Measurements from ENCODE around the gene TMED6.
A peak's percentile ranks its signal among the peaks of the same experiment; 100 is the strongest.

The TMED6 gene

GRCh38 chr16:69351309-69352027 lies at the start of gene TMED6:
TSS of gene TMED6 (minus strand) at chr16:69351786. CDS start at chr16:69351753, 33 bp downstream.
- Histone ChIP-seq H3K27ac (no peak within 1 kb of the TSS), H3K4me3 (no peak within 1 kb of the TSS), H3K9ac (ENCODE audit: insufficient read length) (no peak within 1 kb of the TSS), H3K36me3 (ENCODE audit: insufficient read depth, low read length) (no peaks in the 10 kb centered on the region; the same call in 1 of the 2 replicates), H3K9me3 (ENCODE audit: low read depth, low read length) (no peaks in the 10 kb centered on the region)
- no peak for DNase-seq (ENCODE audit: low read depth, low spot score)
- TF ChIP-seq POLR2AphosphoS5 (IDR thresholded peaks at IDR 0.05; ENCODE audit: borderline replicate concordance, low read depth, low read length) (no peak), FOXP2 (optimal IDR thresholded peaks at IDR 0.05; ENCODE audit: control extremely low read depth, extremely low read length, insufficient read depth) (no peak), EZH2 (IDR thresholded peaks at IDR 0.05) (no peak)

GRCh38 chr16:69399361-69399760 lies 47.8 kb upstream of the TMED6 start:
- Histone ChIP-seq H3K9me3 (ENCODE audit: low read depth, low read length) (no peaks in the 10 kb centered on the region), H3K9ac (ENCODE audit: insufficient read length) (no peak overlapping the region), H3K36me3 (ENCODE audit: insufficient read depth, low read length) (no peaks in the 10 kb centered on the region), H3K27ac (no peak overlapping the region), H3K4me3 (no peak overlapping the region)
- DNase-seq (ENCODE audit: low read depth, low spot score): no peak
- TF ChIP-seq EZH2 (IDR thresholded peaks at IDR 0.05) (no peak), FOXP2 (optimal IDR thresholded peaks at IDR 0.05; ENCODE audit: control extremely low read depth, extremely low read length, insufficient read depth) (no peak), POLR2AphosphoS5 (IDR thresholded peaks at IDR 0.05; ENCODE audit: borderline replicate concordance, low read depth, low read length) (no peak)

DNA sequence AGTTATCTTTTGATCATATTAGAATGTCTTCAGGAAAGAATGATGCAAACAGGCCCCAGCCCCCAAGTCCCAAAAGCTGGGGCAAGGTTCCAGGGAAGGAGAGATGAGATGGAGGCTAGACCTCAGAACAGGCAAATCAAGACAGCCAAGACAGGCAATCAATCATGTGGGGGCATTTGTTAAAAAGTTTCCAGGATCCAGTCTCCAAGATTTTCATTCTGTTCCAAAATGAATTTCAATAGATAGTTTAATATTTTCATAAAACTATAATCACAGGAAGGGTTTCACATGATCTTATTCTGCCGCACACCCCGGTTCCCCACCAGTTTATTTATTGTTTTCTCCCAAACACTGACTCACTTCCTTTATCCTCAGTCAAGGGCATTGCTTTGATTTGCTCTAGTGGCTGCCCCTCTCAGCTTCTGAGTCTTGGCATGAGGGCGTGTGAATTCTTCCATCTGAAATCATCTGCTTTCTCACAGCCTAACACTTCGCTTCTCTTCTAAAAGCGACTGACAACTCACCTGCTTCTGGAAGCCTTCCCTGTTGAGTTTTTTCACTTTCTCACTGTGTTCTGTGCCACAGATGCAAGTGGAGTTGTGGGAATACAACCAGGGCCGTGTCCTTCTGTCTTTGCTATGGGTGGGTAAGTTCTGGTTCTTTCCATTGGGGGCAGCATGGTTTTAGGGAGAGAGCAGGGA lies 46.4 kb upstream of the TMED6 start:
- DNase-seq (ENCODE audit: low read depth, low spot score): no peak
- Histone ChIP-seq H3K9me3 (ENCODE audit: low read depth, low read length) (no peaks in the 10 kb centered on the region), H3K36me3 (ENCODE audit: insufficient read depth, low read length) (no peaks in the 10 kb centered on the region), H3K27ac (no peak overlapping the region), H3K9ac (ENCODE audit: insufficient read length) (no peak overlapping the region), H3K4me3 (no peak overlapping the region)
- TF ChIP-seq POLR2AphosphoS5 (IDR thresholded peaks at IDR 0.05; ENCODE audit: borderline replicate concordance, low read depth, low read length) (no peak), FOXP2 (optimal IDR thresholded peaks at IDR 0.05; ENCODE audit: control extremely low read depth, extremely low read length, insufficient read depth) (no peak), EZH2 (IDR thresholded peaks at IDR 0.05) (no peak)

DNA sequence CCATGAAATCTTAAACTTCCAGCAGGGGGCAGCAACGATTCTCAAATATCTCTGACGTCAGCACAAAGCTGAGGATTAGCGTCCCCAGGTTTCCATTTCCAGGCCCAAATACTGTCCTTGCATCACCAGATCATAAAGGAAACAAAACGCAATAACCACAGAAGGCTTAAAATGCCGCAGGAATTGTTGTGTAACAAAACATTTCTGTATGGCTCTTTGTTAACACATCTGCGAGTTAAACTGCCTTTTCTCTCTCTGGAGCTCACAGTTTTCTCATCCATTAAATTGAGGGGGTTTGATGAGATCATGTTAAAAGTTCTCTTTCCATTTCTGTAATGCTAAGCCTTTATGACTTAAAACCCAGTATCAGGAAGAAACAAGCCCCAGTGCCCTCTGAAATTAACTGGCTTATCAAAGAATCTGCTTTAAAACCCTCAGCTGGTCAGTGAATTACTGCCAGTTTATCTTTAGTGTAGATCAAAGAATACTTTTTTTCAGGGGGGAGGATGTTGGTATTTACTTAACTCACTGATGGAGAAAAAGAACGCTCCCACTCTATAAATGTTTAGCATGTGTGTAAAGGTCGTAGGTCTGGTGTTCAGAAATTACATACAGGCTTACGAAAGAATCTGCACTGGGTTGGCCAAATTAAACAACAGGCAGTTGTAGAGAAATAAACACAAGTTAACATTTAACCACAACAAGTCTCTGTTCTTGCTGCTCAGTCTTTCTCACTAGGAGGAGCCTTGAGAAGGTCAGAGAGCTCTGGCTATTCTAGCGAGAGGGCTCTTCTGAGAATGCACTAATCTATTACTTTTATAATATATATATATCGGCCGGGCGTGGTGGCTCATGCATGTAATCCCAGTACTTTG lies 44.8 kb upstream of the TMED6 start:
- TF ChIP-seq EZH2 (IDR thresholded peaks at IDR 0.05) (no peak), POLR2AphosphoS5 (IDR thresholded peaks at IDR 0.05; ENCODE audit: borderline replicate concordance, low read depth, low read length) (no peak), FOXP2 (optimal IDR thresholded peaks at IDR 0.05; ENCODE audit: control extremely low read depth, extremely low read length, insufficient read depth) (no peak)
- DNase-seq (ENCODE audit: low read depth, low spot score): peak; percentile 62
- peak overlapping the region; percentile 41 for H3K9ac ChIP-seq (ENCODE audit: insufficient read length)
- H3K27ac ChIP-seq: peak overlapping the region; percentile 48
- 0 out of 2 replicates have a peak overlapping the region, but pooled peaks have one; percentile 33 for H3K4me3 ChIP-seq
- no peaks in the 10 kb centered on the region for H3K36me3 ChIP-seq (ENCODE audit: insufficient read depth, low read length)
- no peaks in the 10 kb centered on the region for H3K9me3 ChIP-seq (ENCODE audit: low read depth, low read length)

DNA sequence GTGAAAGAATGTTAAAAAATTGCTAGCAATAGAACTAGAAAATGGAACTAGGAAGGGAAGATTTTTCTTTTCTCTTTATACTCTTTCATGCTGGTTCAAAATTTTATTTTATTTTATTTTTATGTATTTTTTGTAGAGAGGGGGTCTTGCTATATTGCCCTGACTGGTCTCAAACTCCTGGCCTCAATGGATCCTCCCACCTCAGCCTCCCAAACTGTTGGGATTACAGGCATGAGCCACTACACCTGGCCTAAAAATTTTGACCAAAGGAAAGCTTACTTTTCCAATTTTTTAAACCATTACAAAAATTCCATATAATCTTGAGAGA lies 44.2 kb upstream of the TMED6 start:
- DNase-seq (ENCODE audit: low read depth, low spot score): no peak
- no peak overlapping the region for H3K27ac ChIP-seq
- H3K9ac ChIP-seq (ENCODE audit: insufficient read length): no peak overlapping the region
- no peaks in the 10 kb centered on the region for H3K36me3 ChIP-seq (ENCODE audit: insufficient read depth, low read length)
- H3K4me3 ChIP-seq: no peak overlapping the region
- TF ChIP-seq POLR2AphosphoS5 (IDR thresholded peaks at IDR 0.05; ENCODE audit: borderline replicate concordance, low read depth, low read length): no peak
- H3K9me3 ChIP-seq (ENCODE audit: low read depth, low read length): no peaks in the 10 kb centered on the region

DNA sequence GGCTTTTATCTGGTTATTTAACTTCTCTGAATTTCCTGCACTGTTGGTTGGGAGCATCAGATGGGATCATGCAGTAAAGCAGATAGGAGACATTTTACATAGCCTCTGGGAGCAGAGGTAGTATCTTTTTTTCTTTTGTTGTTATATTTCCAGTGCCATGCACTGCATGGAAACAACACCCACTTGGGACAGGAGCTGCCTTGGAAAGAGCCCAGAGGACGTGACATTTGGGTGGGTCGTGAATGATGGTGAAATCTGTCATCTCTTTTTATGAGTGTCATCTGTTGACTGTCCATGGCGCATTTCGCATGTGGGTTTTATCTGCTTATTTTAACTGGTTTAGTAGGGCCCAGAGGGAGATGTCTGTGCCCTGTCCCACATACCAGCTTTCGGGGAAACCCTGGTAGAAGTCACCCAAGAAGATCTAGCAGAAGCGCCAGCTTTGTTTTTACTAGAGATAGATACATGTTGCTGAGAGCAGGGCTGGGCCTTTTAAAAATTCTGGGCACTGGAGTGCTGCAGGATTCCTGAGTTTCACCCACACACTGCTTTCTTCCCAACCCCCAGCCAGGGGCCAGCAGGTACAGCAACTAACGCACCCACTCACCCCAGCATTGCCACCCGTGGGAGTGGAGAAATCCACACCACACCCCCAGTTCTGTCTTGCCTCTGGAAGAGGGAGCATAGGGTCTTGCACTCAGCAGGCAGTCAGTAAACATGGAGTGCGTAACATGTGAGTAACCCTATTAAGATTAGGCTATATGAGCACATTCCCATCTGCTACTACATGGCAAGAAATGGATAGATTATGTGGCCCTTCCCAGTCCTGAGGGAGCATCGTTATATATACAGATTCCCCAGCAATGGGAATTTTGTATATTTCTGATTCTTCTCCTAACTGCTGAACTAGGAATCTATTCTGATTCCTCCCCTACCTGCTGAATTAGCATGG lies 42.6 kb upstream of the TMED6 start:
- no peaks in the 10 kb centered on the region for H3K9me3 ChIP-seq (ENCODE audit: low read depth, low read length)
- H3K36me3 ChIP-seq (ENCODE audit: insufficient read depth, low read length): no peaks in the 10 kb centered on the region
- no peak overlapping the region for H3K9ac ChIP-seq (ENCODE audit: insufficient read length)
- H3K27ac ChIP-seq: no peak overlapping the region
- no peak for TF ChIP-seq POLR2AphosphoS5 (IDR thresholded peaks at IDR 0.05; ENCODE audit: borderline replicate concordance, low read depth, low read length)
- no peak for TF ChIP-seq EZH2 (IDR thresholded peaks at IDR 0.05)
- TF ChIP-seq FOXP2 (optimal IDR thresholded peaks at IDR 0.05; ENCODE audit: control extremely low read depth, extremely low read length, insufficient read depth): no peak
- H3K4me3 ChIP-seq: no peak overlapping the region
- DNase-seq (ENCODE audit: low read depth, low spot score): no peak

- H3K9ac ChIP-seq (ENCODE audit: insufficient read length): no peak overlapping the region
Observed at GRCh38 chr16:69386596-69386995, 35.0 kb upstream of the TMED6 start.

More at GRCh38 chr16:69386596-69386995, 35.0 kb upstream of the TMED6 start:
- Histone ChIP-seq H3K27ac (no peak overlapping the region), H3K9me3 (ENCODE audit: low read depth, low read length) (no peaks in the 10 kb centered on the region), H3K4me3 (peak overlapping the region; percentile 83), H3K36me3 (ENCODE audit: insufficient read depth, low read length) (peaks cover 27% of the 10 kb centered on the region)
- no peak for DNase-seq (ENCODE audit: low read depth, low spot score)
- no peak for TF ChIP-seq FOXP2 (optimal IDR thresholded peaks at IDR 0.05; ENCODE audit: control extremely low read depth, extremely low read length, insufficient read depth)
- no peak for TF ChIP-seq POLR2AphosphoS5 (IDR thresholded peaks at IDR 0.05; ENCODE audit: borderline replicate concordance, low read depth, low read length)
- no peak for TF ChIP-seq EZH2 (IDR thresholded peaks at IDR 0.05)

Data from SK-N-MC (cell line).